ENCODE results near the gene TOR1B.

Gene TOR1B

GRCh38 chr9:129776938-129777768 is 25.8 kb upstream of the TOR1B start (continued):
- TF ChIP-seq ZBTB11 (tag by site-specific recombination; conservative IDR thresholded peaks at IDR 0.05; ENCODE audit: low read depth) (0 out of 2 replicates have a peak, but pooled peaks have one; percentile 13), ZNF398 (tag by site-specific recombination; IDR thresholded peaks at IDR 0.05) (peak; percentile 72), GLI2 (tag by site-specific recombination; IDR thresholded peaks at IDR 0.05; ENCODE audit: borderline replicate concordance, low read depth) (peak; percentile 31; the same call in 1 of the 2 replicates), ZNF335 (tag by site-specific recombination; conservative IDR thresholded peaks at IDR 0.05) (peak; percentile 99), PRDM10 (tag by site-specific recombination; IDR thresholded peaks at IDR 0.05) (peak; percentile 37; the same call in 1 of the 2 replicates), WT1 (tag by site-specific recombination; IDR thresholded peaks at IDR 0.05) (peak; percentile 81), ZBTB20 (tag by site-specific recombination; IDR thresholded peaks at IDR 0.05) (peak; percentile 75), ZNF394 (tag by site-specific recombination; IDR thresholded peaks at IDR 0.05; ENCODE audit: borderline replicate concordance) (peak; percentile 89; the same call in 1 of the 2 replicates), OSR2 (tag by site-specific recombination; IDR thresholded peaks at IDR 0.05) (peak; percentile 65), ZNF341 (tag by site-specific recombination; IDR thresholded peaks at IDR 0.05; ENCODE audit: low read depth) (peak; percentile 78), INSM2 (tag by site-specific recombination; IDR thresholded peaks at IDR 0.05) (peak; percentile 76; the same call in 1 of the 2 replicates), TSHZ1 (tag by site-specific recombination; IDR thresholded peaks at IDR 0.05; ENCODE audit: borderline replicate concordance) (peak; percentile 52; the same call in 1 of the 2 replicates), KLF17 (tag by site-specific recombination; IDR thresholded peaks at IDR 0.05) (peak; percentile 96; the same call in 1 of the 2 replicates), ZNF214 (tag by site-specific recombination; IDR thresholded peaks at IDR 0.05; ENCODE audit: borderline replicate concordance) (no peak), ZNF423 (tag by site-specific recombination; IDR thresholded peaks at IDR 0.05) (no peak), ZNF10 (tag by site-specific recombination; IDR thresholded peaks at IDR 0.05) (peak; percentile 89), ZNF513 (tag by site-specific recombination; IDR thresholded peaks at IDR 0.05) (peak; percentile 79), GLI4 (tag by site-specific recombination; IDR thresholded peaks at IDR 0.05) (0 out of 2 replicates have a peak, but pooled peaks have one; percentile 27), ZNF629 (tag by site-specific recombination; IDR thresholded peaks at IDR 0.05) (peak; percentile 98), ZNF133 (tag by site-specific recombination; IDR thresholded peaks at IDR 0.05) (0 out of 2 replicates have a peak, but pooled peaks have one; percentile 35)
